Fibroblast of the aortic adventitia (primary cell): ENCODE data around the gene TBC1D22A. TPM values are rescaled to one million over a fixed set of nuclear protein-coding genes. Genes with fewer than 3 reads are reported as not detected.

Experiments
- DNase-seq: peaks from one replicate; pipeline ENCODE4 v3.0.0-alpha.2; 2010; ENCODE audit warnings: low read depth
- H3K4me3 ChIP-seq: 2 replicates; pipeline ENCODE4 v1.5.1; 2011; ENCODE audit warnings: low read depth, mild to moderate bottlenecking, control low read depth, low read length, moderate library complexity
- total RNA-seq: library from RNA; depleted of rRNA; stranded (reverse); fragments of >200 nt; gene quantifications from 2 replicates; pipeline ENCODE4 v1.2.3, GENCODE V29; 2012; ENCODE audit warnings: low replicate concordance
- TF ChIP-seq, protein P1 (sequence below): IDR thresholded peaks from 2 replicates; pipeline ENCODE4 v1.5.1; 2011; ENCODE audit warnings: mild to moderate bottlenecking, low read length, control low read depth, inconsistent platforms; ENCODE audit not compliant: insufficient read depth

Gene TBC1D22A
- total RNA-seq, 1 donor: 13.8 TPM

DNA sequence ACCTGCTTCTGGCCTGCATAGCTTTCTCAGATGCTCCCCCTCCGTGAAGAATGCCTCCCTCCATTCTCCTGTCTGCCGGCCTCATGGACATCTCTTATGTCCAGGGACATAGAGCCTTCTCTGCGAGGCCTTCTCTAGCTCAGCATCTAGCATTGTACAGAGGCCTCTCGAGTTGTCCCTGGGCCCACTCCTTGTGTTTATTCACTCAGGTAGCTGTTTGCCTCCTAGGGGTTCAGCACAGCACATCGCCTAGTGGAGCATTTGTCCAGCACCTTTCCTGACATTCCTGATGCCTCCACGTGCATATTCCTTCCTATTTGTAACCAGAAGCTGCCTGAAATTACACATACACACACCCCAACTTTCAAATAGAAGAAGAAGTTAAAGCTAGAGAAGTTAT is 101.3 kb downstream of the TBC1D22A start:
- TF ChIP-seq, protein P1, sequence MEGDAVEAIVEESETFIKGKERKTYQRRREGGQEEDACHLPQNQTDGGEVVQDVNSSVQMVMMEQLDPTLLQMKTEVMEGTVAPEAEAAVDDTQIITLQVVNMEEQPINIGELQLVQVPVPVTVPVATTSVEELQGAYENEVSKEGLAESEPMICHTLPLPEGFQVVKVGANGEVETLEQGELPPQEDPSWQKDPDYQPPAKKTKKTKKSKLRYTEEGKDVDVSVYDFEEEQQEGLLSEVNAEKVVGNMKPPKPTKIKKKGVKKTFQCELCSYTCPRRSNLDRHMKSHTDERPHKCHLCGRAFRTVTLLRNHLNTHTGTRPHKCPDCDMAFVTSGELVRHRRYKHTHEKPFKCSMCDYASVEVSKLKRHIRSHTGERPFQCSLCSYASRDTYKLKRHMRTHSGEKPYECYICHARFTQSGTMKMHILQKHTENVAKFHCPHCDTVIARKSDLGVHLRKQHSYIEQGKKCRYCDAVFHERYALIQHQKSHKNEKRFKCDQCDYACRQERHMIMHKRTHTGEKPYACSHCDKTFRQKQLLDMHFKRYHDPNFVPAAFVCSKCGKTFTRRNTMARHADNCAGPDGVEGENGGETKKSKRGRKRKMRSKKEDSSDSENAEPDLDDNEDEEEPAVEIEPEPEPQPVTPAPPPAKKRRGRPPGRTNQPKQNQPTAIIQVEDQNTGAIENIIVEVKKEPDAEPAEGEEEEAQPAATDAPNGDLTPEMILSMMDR: no peak
- DNase-seq: no peak
- no peak overlapping the region for H3K4me3 ChIP-seq

DNA sequence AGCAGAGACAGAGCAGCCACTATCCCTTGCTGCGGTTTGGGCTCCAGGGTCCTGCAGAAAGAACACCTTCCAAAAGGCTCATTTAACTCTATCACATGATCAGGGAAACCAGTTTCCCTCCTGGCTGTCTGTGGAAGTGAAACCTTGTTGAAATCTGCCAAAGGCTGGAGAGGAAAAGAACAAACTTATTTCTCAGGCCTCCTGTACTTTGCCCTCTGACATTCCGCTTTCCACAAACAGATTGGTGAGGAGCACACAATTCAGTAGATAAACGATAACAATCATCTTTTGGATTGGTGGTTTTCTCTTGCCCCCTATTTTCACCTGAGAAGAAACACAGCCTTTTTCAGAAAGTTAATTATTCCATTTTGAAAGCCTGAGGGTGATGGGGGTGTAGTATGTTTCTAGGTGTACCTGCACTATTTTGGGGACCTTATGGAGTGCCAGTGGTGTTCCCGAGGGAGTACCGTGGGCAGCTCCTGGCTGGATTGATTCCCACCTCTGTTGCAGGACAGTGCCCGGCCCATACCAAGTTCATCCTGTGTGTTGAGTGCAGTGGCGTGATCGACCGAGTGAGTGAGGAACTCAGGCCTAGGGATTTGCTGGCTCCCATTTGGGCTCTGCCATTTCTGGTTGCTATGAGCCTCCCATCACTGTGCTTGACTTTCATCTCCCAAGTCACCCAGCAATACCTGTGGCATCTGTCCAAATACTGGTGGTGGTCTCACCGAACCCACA is 102.0 kb downstream of the TBC1D22A start:
- TF ChIP-seq, protein P1: no peak
- no peak overlapping the region for H3K4me3 ChIP-seq
- no peak for DNase-seq

DNA sequence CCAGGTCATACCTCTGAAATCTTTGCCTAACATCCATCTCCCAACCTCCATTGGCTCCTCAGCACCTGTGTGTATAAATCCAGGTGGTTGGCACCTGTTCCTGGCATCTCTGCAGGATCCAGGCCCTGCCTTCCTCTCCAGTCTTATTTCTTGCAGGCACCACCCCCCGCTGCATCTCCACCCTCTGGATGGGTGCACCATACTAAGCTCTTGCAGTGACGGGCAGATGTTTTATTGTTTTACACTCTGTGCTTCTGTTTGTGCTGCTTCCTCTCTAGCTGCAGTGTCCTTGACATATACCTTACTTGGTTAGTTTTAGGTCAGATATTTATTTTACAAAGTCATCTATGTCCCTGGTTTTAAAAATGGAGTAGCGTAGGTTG is 102.6 kb downstream of the TBC1D22A start:
- TF ChIP-seq, protein P1: no peak
- DNase-seq: no peak

DNA sequence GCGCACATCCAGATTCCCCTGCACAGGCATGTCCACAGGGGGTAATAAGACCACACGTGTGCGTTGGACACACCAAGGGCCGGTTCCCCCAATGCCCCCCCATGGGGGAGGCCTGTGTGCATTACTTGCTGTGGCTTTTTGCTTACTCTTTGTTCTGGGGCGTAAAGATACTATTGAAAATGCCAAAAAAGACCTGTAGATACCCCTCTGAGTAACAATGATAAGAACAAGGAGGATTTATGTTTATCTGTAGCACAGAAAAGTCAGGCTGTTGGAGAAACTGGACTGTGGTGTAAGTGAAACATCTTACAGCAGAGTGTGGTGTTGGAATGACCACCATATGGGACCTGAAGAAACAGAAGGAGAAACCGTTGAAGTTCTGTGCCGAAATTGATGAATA is 103.2 kb downstream of the TBC1D22A start:
- DNase-seq: no peak
- TF ChIP-seq, protein P1: no peak
- no peak overlapping the region for H3K4me3 ChIP-seq

More for the DNA sequence above, 102.6 kb downstream of the TBC1D22A start:
- H3K4me3 ChIP-seq: no peak overlapping the region

DNA sequence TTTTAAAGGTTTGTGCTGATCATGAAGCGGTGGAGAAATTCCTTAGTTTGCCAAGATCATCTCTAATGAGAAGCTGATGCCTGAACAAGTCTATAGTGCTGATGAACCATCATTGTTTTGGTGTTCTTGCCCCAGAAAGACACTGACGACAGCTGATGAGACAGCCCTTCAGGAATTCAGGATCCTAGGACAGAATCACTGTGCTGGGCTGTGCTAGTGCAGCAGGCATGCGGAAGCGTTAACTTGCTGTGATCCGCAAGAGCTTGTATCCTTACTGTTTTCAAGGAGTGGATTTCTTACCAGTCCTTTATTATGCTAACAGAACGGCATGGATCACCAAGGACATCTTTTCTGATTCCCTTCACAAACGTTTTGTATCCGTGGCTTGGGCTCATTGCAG is 104.1 kb downstream of the TBC1D22A start:
- no peak overlapping the region for H3K4me3 ChIP-seq
- TF ChIP-seq, protein P1: no peak
- DNase-seq: peak; percentile 66

DNA sequence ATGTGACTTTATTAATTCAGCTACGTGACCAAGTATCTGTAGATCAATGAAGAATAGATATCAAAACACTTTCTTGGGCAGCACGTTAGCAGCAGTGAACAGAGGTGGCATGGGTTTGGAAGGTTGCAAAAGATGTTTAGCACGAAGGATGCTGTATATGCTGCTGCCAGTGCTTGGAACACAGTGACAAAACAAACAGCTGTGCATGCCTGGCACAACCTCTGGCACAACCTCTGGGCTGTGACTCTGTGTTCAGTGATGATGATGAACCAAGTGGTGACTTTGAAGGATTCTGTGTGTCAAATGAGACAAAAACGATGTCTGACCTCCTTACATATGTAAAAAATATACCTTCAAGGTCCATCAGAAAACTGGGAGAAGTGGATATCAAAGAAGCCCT is 104.7 kb downstream of the TBC1D22A start:
- no peak for DNase-seq
- TF ChIP-seq, protein P1: no peak
- no peak overlapping the region for H3K4me3 ChIP-seq

DNA sequence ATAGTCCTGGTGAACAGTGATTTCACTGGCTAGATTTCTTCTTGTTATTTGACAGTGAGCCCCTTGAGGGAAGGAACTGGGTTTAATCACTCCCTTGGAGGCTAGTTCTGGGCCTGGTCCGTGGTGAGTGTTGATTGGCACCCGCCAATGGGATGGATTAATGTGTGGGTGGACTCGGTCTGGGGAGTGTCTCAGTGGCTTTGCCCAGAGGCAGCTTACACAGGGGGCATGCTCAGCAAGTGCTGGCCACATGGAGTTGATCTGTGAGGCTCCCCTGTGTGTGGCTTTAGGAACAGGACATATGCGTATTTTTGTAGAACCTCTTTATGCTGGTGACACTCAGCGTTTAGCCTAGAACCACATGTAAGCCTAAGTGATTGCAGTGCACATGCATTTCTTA is 106.9 kb downstream of the TBC1D22A start:
- DNase-seq: no peak
- TF ChIP-seq, protein P1: no peak
- no peak overlapping the region for H3K4me3 ChIP-seq
